HG03066 (cell line): Measurements from ENCODE around the gene SNURF.
"Not testable (repeated sequence)": the region's sequence is repeated elsewhere in the genome, so short reads cannot be mapped to it uniquely, and the experiment has no call there.

Experiments
- ATAC-seq: cut with Tn5 transposase; IDR thresholded peaks from one replicate; pipeline ENCODE4 v1.9.1; 2021; ENCODE audit warnings: low read depth; ENCODE audit not compliant: unreplicated experiment

SNURF gene

DNA sequence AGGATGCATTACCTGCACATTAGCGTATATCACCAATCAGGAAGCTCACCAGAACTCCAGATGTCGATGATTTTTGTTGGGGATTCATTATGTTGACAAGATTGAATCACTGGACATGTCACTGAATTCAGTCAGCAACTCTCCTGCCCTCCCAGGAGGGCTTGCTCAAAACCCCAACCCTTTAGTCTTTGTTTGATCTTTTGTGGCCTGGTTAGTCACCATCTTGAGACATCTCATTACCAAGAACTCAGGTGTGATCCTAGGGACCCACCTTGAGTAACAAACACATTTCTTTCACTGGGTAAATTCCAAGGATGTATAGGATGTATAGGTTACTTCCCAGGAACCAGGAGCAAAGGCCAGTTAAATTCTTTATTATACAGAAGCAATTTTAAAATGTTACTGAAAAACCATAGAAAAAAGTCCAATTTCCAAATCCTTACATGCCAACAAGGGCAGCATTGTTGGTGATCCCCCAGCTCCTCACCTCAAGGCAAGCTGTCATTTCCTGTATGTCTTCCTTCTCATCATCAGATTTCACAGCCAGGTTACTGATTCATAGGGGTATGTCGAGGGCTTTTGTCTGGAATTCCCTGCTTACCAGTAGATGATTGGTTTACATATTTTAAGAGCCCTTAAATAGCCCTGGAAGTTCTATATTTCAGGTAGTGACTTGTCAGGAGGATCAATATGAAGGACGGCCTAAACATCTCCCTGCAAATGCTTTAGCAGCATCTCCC, 11.7 kb downstream of the SNURF start:
- ATAC-seq: no peak

GRCh38 chr15:24971052-24971451, 16.3 kb downstream of the SNURF start:
- no peak for ATAC-seq

DNA sequence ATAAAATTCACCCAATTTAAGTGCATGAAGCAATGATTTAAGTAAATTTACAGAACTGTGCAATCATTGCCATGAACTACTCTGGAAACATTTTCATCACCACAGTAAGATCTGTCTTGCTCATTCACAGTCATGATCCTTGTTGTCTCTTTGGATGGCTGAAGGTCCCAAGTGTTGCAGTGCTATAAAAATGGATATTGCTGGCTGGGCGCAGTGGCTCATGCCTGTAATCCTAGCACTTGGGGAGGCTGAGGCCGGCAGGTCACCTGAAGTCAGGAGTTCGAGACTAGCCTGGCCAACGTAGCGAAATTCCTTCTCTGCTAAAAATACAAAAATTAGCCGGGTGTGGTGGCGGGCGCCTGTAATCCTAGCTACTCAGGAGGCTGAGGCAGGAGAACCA, 17.0 kb downstream of the SNURF start:
- no peak for ATAC-seq

- ATAC-seq: not testable (repeated sequence)
Observed at GRCh38 chr15:24972707-24973106, 17.9 kb downstream of the SNURF start.

DNA sequence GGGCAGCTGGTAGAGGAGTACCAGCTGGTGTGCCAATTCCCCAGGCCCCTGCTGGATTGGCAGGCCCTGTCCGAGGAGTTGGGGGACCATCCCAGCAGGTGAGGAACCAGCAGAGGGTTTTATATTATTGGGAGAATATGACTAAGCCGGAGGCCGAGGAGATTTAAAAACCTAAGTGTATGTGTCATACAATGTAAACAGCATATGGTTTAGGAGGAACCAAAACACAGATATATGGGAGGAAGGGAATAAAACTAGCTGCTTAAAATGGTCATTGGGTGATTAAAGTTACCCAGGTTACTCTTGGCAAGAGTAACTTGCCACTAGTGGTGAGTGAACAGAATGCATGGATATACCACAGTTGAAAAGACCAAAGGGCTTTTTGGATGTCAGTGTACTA, 22.1 kb downstream of the SNURF start:
- no peak for ATAC-seq

DNA sequence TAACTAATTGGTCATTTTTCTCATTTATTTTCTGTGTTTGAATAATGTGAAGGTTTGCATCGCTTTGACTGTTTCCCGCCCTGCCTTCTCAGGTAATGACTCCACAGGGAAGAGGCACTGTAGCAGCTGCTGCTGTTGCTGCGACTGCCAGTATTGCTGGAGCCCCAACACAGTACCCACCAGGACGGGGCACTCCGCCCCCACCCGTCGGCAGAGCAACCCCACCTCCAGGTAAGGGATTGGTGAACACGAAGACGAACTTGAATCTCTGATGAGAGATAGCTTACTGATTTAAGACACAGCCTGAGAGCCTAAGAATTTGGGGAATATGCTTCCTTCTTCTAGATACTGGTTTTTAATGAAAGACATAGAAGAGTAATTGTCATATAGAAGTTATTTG, 22.9 kb downstream of the SNURF start:
- ATAC-seq: no peak

- ATAC-seq: no peak
Observed at GRCh38 chr15:24985224-24985623, 30.4 kb downstream of the SNURF start.

GRCh38 chr15:24986653-24987052, 31.9 kb downstream of the SNURF start:
- no peak for ATAC-seq
